Stimulated activated CD8-positive, alpha-beta memory T cell treated with anti-CD3 and anti-CD28 coated beads, Interleukin-12 subunit alpha, Interleukin-12 subunit beta, amount 100 ng/mL, for 24 hours (primary cell): ENCODE data around the gene SIGLEC11.
"Not testable (repeated sequence)": the region's sequence is repeated elsewhere in the genome, so short reads cannot be mapped to it uniquely, and the experiment has no call there.

Source experiments
- DNase-seq: peaks from one replicate; pipeline ENCODE4 v3.0.0-alpha.2; 2020; ENCODE audit errors: extremely low read depth

The SIGLEC11 gene

GRCh38 chr19:49926515-49926914, 34.5 kb downstream of the SIGLEC11 start:
- DNase-seq: no peak

- DNase-seq: no peak
These were observed 35.5 kb downstream of the SIGLEC11 start for GRCh38 chr19:49925486-49925885.

DNA sequence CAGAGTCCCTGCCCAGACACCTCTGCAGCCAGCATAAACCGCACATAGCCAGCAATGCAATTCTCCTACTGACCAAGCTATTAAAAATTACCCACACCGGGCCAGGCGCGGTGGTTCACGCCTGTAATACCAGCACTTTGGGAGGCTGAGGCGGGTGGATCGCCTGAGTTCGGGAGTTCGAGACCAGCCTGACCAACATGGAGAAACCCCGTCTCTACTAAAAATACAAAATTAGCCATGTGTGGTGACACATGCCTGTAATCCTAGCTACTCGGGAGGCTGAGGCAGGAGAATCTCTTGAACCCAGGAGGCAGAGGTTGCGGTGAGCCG, 36.1 kb downstream of the SIGLEC11 start:
- DNase-seq: not testable (repeated sequence)

DNA sequence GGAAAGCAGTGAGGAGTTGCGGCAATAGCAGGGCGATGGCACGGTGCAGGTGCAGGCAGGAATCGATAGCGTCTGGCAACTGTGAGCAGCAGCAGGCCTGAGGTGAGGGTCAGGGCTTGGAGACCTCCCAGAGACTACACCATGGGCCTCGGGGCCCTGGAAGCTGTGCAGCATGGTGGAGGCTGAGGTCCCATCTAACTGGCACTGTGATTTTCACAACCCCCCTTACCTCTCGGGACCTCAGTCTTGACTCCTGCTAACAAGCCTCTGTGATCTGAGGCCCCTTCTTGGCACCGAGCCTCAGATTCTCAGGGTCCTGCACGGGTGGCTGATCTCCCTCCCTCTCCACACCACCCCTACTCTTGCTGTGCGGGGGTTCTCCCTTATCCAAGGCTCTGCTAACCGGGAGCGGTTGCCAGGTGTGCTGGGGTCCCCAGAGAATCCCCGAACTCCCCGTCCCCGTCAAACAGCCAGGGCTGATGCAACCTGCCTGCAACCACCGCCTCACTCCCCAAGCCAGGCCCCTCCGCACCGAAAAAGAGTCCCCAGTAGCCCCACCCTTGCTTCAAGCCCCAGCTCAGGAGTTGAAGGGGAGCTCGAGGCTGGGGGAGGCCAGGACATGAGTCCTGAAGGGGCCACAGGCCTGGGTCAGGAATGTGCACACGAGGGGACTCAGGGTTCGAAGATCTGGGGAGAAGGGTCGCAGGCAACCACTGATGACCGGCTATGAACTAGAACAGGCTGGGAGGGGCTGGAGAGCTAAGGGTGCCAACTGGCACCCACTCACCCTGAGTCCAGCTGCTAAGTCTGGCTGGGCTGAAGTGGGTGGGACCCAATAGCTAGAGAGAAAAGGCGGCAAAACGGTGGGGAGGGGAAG, 36.7 kb downstream of the SIGLEC11 start:
- DNase-seq: no peak

DNA sequence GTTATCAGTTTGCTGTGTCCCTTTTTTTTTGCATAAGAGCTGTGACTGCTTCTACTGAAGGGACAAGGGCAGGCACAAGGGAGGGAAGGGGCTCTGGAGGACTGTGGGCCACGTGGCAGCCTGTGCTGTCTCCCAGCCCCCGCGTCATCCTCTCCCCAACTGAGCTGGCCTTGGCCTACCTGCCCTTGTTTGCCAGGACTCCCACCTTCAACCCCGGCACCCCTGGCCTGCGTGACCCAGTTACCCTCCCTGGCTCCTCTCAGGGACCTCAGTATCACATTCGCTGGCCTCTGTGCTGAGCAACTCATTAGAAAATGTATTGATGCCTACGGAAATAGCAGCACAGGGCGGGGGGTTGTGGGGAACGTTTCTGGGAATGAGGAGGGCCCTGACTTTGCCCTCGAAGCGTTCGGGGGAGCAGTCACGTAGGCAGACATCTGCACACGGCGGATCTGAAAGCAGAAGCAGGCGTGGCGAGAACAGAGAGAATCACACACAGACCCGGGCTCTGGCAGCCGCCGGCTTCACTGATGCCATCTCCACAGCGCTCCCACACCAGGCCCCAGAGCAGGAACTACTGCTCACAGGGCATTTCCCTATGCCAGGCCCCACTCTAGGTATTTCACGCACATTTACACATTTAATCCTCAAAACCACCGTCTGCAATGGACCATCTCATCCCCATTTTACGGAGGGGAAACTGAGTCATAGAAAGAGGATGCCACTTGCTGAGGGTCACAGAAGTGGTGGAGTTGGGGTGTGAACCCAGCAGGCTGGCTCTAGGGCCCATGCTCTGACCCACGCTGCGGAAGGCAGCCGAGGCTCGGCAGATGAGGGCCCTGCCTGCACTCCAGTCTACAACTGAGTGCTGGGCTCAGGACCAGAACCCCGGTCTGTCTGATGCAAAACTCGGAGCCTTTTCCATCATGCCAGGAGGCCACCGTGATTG, 37.6 kb downstream of the SIGLEC11 start:
- DNase-seq: no peak

DNA sequence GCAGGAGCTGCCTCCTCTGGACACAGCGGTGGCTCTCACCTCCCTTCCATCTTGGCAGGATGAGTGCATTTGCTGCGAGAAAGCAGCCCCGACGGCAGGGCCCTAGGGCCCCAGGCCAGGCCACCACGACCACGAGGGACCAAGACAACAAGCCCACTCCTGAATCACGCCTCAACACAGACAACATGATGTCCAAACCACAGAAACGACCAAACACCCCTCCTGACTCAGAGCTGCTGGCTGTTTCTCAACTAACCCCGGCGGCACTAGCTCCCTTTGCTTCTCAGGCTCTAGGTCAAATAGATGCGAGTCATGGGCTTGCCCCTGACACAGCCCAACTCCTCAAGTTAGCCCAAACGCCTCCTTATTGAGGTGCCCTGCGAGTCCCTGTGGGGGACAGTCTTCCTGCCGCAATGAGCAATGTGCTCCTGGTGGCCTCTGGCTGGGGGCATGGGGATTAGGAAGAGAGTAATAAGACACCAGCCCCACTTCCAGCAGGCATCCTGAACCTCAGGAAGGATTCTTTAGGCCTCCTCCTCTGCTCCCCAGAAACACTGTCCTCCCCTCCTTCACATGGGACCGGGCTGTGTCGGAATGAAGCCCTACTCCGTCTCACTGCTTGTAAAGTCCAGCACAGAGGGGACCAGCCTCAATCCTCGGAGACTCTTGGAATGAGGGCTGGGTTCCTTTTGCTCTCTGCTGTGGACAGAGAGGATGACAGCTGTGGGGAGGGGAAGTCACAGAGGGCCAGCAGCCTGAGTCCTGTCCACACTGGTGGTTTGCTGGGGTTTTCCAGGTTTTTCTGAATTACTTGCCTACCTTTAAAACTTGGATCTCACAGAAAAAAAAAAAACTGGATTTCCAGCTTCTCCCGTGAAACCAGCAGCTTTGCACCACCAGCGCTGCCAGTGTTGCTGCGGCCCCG, 38.8 kb downstream of the SIGLEC11 start:
- no peak for DNase-seq

- DNase-seq: no peak
These were observed 40.2 kb downstream of the SIGLEC11 start for GRCh38 chr19:49920624-49921363.

GRCh38 chr19:49918089-49918488, 42.9 kb downstream of the SIGLEC11 start:
- DNase-seq: no peak

GRCh38 chr19:49916839-49917733, 43.9 kb downstream of the SIGLEC11 start:
- DNase-seq: no peak

GRCh38 chr19:49915271-49915670, 45.7 kb downstream of the SIGLEC11 start:
- DNase-seq: no peak

GRCh38 chr19:49913720-49914119, 47.3 kb downstream of the SIGLEC11 start:
- DNase-seq: no peak

DNA sequence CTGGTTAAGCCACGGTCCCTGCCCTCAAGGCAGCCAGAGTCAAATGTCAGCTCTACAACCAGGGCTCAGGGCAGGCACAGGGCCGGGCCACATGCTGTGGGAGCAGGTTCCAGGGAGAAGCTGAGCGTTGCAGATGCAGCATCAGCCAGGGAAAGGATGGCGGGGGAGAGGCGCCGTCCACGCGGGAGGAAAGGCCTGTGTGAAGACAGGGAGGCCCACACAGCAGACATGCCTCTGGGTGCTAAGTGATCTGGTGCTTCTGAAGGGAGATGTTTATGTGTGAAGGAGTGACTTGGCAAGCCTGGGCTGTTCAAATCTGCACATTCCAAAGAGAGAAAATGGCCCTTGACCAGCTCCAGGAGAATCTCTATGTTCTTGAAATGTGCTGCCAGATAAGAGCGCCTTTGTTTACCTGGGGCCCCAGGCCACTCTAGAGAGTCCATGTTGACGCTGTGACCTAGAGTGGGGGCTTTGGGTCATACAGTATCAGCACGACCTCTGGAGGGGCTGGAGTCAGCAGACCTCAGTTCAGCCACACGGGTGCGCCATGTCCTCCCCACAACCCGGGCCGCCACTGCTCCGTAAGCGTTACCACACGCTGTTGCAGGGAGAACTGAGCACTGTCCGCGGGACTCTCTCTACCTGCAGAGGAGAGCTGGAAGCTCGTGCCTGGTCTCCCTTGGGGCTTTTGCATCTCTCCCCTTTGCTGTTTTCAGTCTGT, 47.8 kb downstream of the SIGLEC11 start:
- DNase-seq: no peak

- DNase-seq: no peak
These were observed 49.4 kb downstream of the SIGLEC11 start for GRCh38 chr19:49911381-49912145.

GRCh38 chr19:49910179-49910578, 50.8 kb downstream of the SIGLEC11 start:
- no peak for DNase-seq

DNA sequence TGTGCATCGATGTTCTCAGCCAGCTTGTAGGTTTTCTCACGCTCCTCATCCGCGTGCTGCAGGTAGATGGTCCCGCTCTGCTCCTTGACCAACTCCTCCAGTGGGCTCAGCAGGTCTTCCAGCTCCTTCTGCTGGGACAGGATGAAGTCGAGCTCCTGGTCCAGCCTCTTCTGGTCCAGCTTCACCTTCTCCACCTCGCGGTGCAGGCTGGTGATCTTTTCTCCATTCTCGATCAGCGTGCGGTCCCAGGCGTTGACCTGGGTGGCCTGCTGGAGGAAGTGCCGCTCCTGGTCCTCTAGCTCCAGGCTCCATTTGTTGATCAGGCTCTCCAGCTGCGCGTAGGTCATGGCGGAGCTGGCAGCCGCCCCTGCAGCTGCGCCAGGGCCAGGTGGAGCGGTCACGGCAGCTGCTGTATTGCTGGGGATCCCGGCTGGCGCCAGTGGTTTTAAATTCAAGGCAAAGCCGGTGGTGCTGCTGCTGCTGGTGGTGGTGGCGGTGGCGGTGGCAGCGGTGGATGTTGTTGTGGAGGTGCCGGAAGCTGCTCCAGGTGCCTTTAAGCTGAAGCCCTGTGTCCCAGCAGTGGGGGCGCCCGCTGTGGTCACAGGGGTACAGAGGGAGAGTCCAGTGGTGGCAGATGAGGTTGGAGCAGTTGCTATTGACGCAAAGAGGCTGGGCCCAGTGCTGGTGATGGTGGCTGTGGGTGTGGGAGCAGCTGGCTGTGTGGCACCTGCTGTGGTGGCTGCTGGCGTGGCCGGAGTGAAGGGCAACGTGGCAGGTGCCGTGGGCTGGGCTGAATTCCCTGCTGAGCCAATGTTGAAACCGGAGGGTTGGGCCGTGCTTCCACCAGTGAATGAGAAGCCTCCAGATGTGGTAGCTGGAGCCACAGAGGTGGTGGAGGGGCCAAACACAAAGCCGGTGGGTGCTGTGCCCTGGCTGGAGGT, 52.2 kb downstream of the SIGLEC11 start:
- no peak for DNase-seq

DNA sequence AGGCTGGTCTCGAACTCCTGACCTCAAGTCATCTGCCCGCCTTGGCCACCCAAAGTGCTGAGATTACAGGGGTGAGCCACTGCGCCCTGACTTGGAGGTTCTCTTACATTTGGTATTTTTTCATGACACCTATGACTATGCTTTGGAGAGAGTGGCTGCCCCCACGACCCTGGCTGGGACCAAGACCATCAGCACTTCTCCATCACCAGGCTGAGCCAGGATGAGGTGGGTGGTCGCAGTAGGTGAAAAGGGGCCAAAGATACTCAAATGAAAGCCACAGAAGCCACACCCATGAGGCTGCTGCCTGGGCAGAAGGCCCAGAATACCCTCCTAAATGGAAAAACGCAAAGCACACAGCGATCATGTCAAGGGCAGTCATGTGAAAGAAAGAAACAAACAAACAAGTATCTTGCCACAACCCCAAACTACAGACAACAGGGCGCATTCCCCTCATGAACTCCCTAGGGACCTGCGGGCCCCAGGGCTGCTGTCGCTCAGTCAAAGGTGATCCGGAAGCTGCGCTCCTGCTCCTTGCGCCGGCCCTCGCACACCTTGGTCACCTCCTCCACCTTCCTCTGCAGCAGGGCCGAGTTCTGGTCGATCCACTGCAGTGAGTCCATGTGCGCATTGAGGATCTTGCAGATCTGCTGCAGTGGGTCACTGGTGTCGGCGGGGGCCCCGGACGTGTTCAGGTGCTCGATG, 53.1 kb downstream of the SIGLEC11 start:
- no peak for DNase-seq
